Measurements from ENCODE around the gene RHOBTB1.

Gene RHOBTB1

DNA sequence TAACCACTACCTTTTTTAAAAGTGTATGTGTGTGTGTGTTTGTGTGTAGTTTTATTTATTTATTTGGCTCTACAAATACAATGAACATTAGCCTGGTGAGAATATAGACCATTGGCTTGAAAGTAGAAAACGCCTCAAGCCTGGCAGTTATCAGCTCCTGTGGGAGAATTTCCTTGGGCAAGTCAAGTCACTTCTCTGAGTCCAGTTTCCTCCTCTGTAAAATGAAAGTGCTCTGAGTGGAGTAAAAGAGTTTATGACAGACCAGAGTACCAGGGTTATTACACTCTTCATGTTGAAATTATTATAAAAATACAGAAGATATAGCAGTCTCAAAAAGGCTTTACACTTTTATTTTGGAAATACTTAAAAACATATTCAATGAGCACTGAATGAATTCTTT is 10.1 kb upstream of the RHOBTB1 start:
- TF ChIP-seq POLR2AphosphoS5 (IDR thresholded peaks at IDR 0.05; ENCODE audit: low read depth, low read length), result no peak
- TF ChIP-seq SIN3A (IDR thresholded peaks at IDR 0.05; ENCODE audit: borderline replicate concordance, insufficient read depth, low read length), result no peak
- no peak for TF ChIP-seq TAF1 (IDR thresholded peaks at IDR 0.05; ENCODE audit: borderline replicate concordance, insufficient read depth, low read length)
- no peak for TF ChIP-seq FOXP2 (optimal IDR thresholded peaks at IDR 0.05; ENCODE audit: borderline replicate concordance, extremely low read depth, extremely low read length, insufficient read depth)
- TF ChIP-seq, protein P1, sequence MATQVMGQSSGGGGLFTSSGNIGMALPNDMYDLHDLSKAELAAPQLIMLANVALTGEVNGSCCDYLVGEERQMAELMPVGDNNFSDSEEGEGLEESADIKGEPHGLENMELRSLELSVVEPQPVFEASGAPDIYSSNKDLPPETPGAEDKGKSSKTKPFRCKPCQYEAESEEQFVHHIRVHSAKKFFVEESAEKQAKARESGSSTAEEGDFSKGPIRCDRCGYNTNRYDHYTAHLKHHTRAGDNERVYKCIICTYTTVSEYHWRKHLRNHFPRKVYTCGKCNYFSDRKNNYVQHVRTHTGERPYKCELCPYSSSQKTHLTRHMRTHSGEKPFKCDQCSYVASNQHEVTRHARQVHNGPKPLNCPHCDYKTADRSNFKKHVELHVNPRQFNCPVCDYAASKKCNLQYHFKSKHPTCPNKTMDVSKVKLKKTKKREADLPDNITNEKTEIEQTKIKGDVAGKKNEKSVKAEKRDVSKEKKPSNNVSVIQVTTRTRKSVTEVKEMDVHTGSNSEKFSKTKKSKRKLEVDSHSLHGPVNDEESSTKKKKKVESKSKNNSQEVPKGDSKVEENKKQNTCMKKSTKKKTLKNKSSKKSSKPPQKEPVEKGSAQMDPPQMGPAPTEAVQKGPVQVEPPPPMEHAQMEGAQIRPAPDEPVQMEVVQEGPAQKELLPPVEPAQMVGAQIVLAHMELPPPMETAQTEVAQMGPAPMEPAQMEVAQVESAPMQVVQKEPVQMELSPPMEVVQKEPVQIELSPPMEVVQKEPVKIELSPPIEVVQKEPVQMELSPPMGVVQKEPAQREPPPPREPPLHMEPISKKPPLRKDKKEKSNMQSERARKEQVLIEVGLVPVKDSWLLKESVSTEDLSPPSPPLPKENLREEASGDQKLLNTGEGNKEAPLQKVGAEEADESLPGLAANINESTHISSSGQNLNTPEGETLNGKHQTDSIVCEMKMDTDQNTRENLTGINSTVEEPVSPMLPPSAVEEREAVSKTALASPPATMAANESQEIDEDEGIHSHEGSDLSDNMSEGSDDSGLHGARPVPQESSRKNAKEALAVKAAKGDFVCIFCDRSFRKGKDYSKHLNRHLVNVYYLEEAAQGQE (IDR thresholded peaks at IDR 0.05; ENCODE audit: insufficient read depth in 1 of 2, low read depth in 2 of 2, low read length in 2 of 2), result no peak

DNA sequence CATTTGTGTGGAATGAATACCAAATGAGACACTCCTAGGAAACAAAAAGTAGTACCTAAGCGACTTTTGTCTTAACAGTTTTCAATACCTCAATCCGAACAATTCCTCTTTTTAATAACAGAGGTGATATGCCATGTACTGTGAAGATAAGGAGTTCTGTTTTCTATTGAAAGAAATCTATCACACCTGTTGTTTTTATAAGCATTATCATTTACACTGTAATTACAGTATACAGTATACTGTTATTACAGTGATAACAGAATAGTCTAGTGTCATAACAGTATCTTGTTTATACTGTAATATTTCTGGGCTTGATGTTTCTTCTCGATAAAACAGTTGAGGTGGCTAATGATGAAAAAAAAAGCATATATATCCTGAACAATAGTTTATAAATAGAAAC is 9.4 kb upstream of the RHOBTB1 start:
- TF ChIP-seq SIN3A (IDR thresholded peaks at IDR 0.05; ENCODE audit: borderline replicate concordance, insufficient read depth, low read length) (no peak), POLR2AphosphoS5 (IDR thresholded peaks at IDR 0.05; ENCODE audit: low read depth, low read length) (no peak), FOXP2 (optimal IDR thresholded peaks at IDR 0.05; ENCODE audit: borderline replicate concordance, extremely low read depth, extremely low read length, insufficient read depth) (no peak), TAF1 (IDR thresholded peaks at IDR 0.05; ENCODE audit: borderline replicate concordance, insufficient read depth, low read length) (no peak)
- TF ChIP-seq, protein P1 (IDR thresholded peaks at IDR 0.05; ENCODE audit: insufficient read depth in 1 of 2, low read depth in 2 of 2, low read length in 2 of 2), result no peak

DNA sequence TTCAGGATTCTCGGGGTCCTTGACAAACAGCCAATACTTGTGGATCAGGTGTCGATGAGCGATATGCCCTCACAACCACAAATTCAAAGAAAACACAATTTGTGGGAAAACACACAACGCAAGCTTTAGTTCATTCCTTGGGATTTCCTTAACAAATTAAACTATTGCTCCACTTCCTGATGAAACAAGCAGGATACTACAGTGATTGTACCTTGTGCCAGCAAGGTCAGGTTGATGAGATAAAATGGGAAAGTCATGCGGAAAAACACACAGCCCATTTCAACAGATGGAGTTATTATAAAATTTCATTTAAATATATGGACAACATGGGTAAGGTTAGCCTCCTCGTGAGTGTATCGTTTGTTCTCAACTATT is 8.8 kb upstream of the RHOBTB1 start:
- no peak for TF ChIP-seq SIN3A (IDR thresholded peaks at IDR 0.05; ENCODE audit: borderline replicate concordance, insufficient read depth, low read length)
- TF ChIP-seq TAF1 (IDR thresholded peaks at IDR 0.05; ENCODE audit: borderline replicate concordance, insufficient read depth, low read length), result no peak
- TF ChIP-seq FOXP2 (optimal IDR thresholded peaks at IDR 0.05; ENCODE audit: borderline replicate concordance, extremely low read depth, extremely low read length, insufficient read depth), result no peak
- TF ChIP-seq, protein P1 (IDR thresholded peaks at IDR 0.05; ENCODE audit: insufficient read depth in 1 of 2, low read depth in 2 of 2, low read length in 2 of 2), result no peak
- TF ChIP-seq POLR2AphosphoS5 (IDR thresholded peaks at IDR 0.05; ENCODE audit: low read depth, low read length), result no peak

DNA sequence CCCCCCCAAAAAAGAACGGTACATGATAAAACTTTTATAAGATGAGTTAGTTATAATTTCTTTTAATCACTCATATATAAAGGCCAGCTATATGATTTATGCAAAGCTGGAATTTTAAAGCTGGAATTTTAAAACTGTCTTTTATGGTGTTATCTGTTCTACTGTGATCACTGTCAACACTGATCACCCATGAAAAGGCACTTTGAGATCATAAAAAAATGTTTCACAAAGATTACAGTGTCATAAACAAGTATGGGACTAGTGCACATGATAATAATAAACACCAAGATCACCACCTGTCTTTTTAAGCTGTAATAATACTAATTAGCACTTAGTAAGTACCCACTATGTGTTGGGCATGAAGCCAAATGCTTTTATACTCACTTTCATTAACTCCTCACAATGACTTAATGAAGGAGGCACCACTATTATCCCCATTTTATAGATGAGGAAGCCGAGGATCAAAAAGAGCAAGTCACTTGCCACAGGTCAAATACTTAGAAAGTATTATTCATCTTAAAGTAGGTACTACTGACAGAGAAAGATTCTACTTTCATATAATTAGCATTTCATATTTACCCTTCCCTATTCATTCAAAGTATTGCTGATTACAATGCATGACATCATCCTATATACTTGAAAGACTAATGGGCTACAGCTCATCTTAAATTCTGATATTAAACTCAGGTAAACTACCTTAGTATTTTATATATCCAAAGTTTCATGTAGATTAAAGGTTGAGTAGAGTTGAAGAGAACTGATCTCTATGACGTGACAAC is 8.3 kb upstream of the RHOBTB1 start:
- TF ChIP-seq TAF1 (IDR thresholded peaks at IDR 0.05; ENCODE audit: borderline replicate concordance, insufficient read depth, low read length), result no peak
- TF ChIP-seq SIN3A (IDR thresholded peaks at IDR 0.05; ENCODE audit: borderline replicate concordance, insufficient read depth, low read length), result no peak
- TF ChIP-seq, protein P1 (IDR thresholded peaks at IDR 0.05; ENCODE audit: insufficient read depth in 1 of 2, low read depth in 2 of 2, low read length in 2 of 2), result no peak
- TF ChIP-seq FOXP2 (optimal IDR thresholded peaks at IDR 0.05; ENCODE audit: borderline replicate concordance, extremely low read depth, extremely low read length, insufficient read depth), result no peak
